Fibroblast of mammary gland (primary cell): ENCODE results near the gene CELA2A.
"Not testable (repeated sequence)": the region's sequence is repeated elsewhere in the genome, so short reads cannot be mapped to it uniquely, and the experiment has no call there.

Experiments
- DNase-seq: peaks from one replicate; pipeline ENCODE4 v3.0.0-alpha.2; 2010; ENCODE audit warnings: low read depth
- H3K4me3 ChIP-seq: 2 replicates; pipeline ENCODE4 v1.5.1; 2011; ENCODE audit warnings: low read depth, mild to moderate bottlenecking, low read length, moderate library complexity; ENCODE audit not compliant: control insufficient read depth
- TF ChIP-seq, protein P1 (sequence below): conservative IDR thresholded peaks from 2 replicates; pipeline ENCODE4 v1.5.1; 2011; ENCODE audit warnings: low read depth, low read length, inconsistent platforms; ENCODE audit not compliant: control insufficient read depth, insufficient read depth

CELA2A gene

DNA sequence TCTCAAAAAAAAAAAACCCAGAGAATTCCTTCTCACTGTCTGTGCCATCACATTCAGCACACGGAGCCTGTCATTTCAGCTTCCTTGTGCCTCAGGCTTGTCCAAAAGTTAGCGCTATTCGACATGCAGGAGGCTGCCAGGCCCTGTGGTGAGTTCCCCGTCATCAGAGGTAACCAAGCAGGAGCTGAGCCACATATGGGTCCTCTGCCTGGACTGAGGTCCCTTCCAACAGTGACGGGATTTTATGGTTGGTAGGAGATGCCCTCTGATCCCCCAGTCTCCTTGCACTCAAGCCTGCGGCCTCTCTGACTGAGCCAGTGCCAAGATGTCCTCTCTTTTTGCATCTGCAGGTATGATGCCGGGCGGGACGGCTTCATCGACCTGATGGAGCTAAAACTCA, 31.0 kb upstream of the CELA2A start:
- TF ChIP-seq, protein P1, sequence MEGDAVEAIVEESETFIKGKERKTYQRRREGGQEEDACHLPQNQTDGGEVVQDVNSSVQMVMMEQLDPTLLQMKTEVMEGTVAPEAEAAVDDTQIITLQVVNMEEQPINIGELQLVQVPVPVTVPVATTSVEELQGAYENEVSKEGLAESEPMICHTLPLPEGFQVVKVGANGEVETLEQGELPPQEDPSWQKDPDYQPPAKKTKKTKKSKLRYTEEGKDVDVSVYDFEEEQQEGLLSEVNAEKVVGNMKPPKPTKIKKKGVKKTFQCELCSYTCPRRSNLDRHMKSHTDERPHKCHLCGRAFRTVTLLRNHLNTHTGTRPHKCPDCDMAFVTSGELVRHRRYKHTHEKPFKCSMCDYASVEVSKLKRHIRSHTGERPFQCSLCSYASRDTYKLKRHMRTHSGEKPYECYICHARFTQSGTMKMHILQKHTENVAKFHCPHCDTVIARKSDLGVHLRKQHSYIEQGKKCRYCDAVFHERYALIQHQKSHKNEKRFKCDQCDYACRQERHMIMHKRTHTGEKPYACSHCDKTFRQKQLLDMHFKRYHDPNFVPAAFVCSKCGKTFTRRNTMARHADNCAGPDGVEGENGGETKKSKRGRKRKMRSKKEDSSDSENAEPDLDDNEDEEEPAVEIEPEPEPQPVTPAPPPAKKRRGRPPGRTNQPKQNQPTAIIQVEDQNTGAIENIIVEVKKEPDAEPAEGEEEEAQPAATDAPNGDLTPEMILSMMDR: no peak
- no peak for DNase-seq

DNA sequence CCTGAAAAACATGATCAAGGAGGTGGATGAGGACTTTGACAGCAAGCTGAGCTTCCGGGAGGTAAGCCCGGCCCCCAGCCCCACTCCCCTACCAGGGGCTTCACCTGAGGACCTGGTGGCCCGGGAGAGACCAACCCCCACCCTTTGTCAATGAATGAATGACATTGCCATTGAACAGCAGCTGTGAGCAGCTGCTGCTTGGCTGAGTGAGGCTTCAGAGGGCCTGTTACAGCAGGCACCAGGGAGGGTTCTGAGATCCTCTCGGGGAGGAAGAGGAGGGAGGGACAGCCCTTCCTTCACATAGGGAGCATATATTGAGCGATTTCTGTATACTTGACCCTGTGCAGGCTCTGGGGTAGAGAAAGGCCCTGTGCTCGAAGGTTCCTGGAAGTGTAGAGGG, 30.6 kb upstream of the CELA2A start:
- TF ChIP-seq, protein P1: no peak
- no peak overlapping the region for H3K4me3 ChIP-seq
- no peak for DNase-seq

More for the DNA sequence above, 31.0 kb upstream of the CELA2A start:
- H3K4me3 ChIP-seq: no peak overlapping the region

DNA sequence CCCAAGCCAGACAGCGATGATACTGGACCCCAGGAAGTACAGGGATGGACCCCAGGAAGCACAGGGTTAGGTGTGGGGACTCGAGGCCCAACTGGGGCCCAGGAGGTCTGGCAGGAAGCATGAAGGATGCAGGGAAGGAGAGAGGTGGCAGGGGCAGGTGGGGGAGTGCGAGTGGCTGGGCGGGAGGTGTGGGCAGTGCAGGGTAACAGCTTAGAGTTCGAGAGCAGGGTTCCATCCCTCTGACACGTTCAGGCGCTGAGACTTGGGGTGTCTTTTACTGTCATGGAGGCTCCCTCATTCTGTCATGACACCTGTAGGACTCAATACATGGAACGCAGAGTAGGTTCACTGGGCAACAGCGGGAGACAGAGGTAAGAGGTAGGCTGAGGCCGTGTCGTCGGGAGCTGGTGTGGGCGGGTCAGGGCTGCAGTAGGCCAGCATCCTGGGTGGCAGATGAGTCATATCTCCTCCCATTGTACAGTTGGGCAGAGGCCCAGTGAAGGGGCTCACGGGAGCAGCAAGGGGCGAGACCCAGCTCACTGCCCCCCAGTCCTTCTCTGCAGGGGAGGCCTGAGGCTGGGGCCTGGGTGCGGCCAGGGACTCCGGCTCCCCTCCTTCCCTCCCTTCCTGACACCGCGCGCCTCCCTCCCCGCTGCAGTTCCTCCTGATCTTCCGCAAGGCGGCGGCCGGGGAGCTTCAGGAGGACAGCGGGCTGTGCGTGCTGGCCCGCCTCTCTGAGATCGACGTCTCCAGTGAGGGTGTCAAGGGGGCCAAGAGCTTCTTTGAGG, 29.8 kb upstream of the CELA2A start:
- H3K4me3 ChIP-seq: no peak overlapping the region
- TF ChIP-seq, protein P1: peak; percentile 32
- peak; percentile 69 for DNase-seq

DNA sequence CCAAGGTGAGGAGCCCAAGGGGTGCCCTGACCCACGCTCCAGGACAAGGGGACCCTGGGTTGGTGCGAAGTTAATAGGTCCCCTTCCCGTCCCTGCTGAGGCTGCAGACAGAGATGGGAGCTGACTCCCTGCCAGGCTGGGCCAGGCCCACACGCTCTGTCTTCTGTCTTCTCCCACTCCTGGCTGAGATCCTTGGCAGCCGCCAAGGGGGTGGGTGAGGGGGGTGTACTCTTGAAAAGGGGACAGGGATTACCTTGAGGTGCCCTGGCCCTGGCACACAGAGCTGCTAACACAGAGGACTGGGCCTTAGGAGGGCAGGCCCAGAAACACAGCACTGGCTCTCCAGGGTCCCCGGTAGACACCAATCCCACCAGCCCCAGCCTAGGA, 29.3 kb upstream of the CELA2A start:
- TF ChIP-seq, protein P1: no peak
- no peak overlapping the region for H3K4me3 ChIP-seq
- no peak for DNase-seq

DNA sequence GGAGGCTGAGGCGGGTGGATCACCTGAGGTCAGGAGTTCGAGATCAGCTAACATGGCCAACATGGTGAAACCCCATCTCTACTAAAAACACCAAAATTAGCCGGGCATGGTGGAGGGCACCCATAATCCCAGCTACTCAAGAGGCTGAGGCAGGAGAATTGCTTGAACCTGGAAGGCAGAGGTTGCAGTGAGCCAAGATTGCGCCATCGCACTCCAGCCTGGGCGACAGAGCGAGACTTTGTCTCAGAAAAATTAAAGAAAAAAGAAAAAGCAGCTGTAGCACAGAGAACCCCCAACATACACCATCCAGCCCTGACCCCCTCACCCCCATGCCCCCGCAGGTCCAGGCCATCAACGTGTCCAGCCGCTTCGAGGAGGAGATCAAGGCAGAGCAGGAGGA, 28.3 kb upstream of the CELA2A start:
- not testable (repeated sequence) for DNase-seq, H3K4me3 ChIP-seq

DNA sequence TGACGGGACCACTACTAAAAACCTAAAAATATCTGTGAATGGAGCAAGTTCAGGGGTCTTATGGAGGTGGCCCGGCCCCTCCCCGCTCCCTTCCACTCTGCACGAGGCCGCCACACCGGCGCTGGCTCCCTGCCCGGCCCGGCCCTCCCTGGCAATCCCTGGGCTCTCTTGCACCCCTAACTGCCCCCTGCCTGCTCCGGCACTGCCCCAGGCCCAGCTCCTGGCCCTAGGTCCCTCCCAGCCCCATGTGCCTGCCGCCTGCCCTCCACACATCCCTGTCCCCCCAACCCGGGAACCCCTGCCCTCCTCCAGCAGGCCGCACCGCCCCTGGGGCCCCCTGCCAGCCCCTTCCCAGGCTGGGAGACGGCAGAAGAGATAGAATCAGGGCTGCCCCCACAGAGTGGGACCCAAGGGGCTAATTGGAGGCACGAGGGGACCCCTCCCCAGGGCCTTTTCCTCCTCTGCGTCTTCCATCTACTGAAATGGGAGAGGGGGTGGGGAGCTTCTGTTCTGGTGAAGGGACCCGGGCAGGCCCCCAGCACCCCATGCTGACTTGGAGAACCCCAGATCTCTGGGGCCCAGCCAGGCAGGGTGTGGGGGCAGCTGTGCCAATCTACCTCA, 27.6 kb upstream of the CELA2A start:
- TF ChIP-seq, protein P1: no peak

DNA sequence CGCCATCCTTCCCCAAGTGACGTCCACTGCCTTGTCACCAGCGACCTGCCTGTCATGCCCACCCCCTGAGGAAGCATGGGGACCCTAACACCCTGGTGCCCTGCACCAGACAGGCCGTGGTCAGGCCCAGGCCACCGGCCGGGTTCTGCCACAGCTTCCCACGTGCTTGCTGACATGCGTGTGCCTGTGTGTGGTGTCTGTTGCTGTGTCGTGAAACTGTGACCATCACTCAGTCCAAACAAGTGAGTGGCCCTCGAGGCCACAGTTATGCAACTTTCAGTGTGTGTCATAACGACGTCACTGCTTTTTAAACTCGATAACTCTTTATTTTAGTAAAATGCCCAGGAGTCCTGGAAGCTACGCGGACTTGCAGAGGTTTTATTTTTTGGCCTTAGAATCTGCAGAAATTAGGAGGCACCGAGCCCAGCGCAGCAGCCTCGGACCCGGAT, 26.8 kb upstream of the CELA2A start:
- DNase-seq: peak; percentile 79

More for the DNA sequence above, 27.6 kb upstream of the CELA2A start:
- DNase-seq: no peak
- H3K4me3 ChIP-seq: no peak overlapping the region

More for the DNA sequence above, 26.8 kb upstream of the CELA2A start:
- TF ChIP-seq, protein P1: no peak
- no peak overlapping the region for H3K4me3 ChIP-seq
